Keratinocyte (primary cell): ENCODE data around the gene KMT5C. TPM values are rescaled to one million over a fixed set of nuclear protein-coding genes. Genes with fewer than 3 reads are reported as not detected.

ENCODE experiments used
- DNase-seq: peaks from one replicate; pipeline ENCODE4 v3.0.0-alpha.2; 2011; ENCODE audit warnings: low read depth, missing footprints, low spot score
- FAIRE-seq: peaks from 2 replicates; lab custom pipeline; 2011; peaks lifted over from hg19 to GRCh38; lab: Jason Lieb, UNC
- H2AFZ ChIP-seq: 2 replicates; pipeline ENCODE4 v1.6.0; 2012; ENCODE audit warnings: low read length, control low read depth, inconsistent platforms; ENCODE audit not compliant: control insufficient read depth
- H3K27ac ChIP-seq: 2 replicates; pipeline ENCODE4 v1.5.1; 2011; ENCODE audit warnings: low read length; ENCODE audit not compliant: control insufficient read depth, insufficient read depth
- H3K27me3 ChIP-seq: 3 replicates; pipeline ENCODE4 v1.6.0; 2011; ENCODE audit warnings: low read length; ENCODE audit not compliant: control insufficient read depth, insufficient read depth; ENCODE audit errors: extremely low read depth
- H3K36me3 ChIP-seq, 2 experiments: 2 replicates in 1 of 2; 3 replicates in 1 of 2; pipeline ENCODE4 v1.5.1; 2011; ENCODE audit warnings: low read length in 2 of 2, mild to moderate bottlenecking in 1 of 2; ENCODE audit not compliant: control insufficient read depth in 2 of 2, insufficient read depth in 2 of 2; ENCODE audit errors: extremely low read depth in 1 of 2
- H3K4me1 ChIP-seq: 3 replicates; pipeline ENCODE4 v1.5.1; 2011; ENCODE audit warnings: low read length; ENCODE audit not compliant: control insufficient read depth, insufficient read depth; ENCODE audit errors: extremely low read depth
- H3K4me2 ChIP-seq: 3 replicates; pipeline ENCODE4 v1.6.0; 2011; ENCODE audit warnings: low read depth, low read length; ENCODE audit not compliant: control insufficient read depth, insufficient read depth; ENCODE audit errors: extremely low read depth
- H3K4me3 ChIP-seq, 3 experiments: fragments of 200-600 bp in 1 of 3; sonication (generic) in 1 of 3; 2 replicates in 2 of 3; 3 replicates in 1 of 3; pipeline ENCODE4 v1.5.1; 2011 to 2016; ENCODE audit warnings: low read length in 3 of 3, mild to moderate bottlenecking in 3 of 3, control low read depth in 2 of 3, inconsistent platforms in 1 of 3, low read depth in 1 of 3, mixed read lengths in 1 of 3, mixed run types in 1 of 3, moderate library complexity in 1 of 3; ENCODE audit not compliant: control insufficient read depth in 2 of 3, insufficient read depth in 2 of 3; ENCODE audit errors: extremely low read depth in 1 of 3
- H3K79me2 ChIP-seq: 2 replicates; pipeline ENCODE4 v1.6.0; 2012; ENCODE audit warnings: low read length; ENCODE audit not compliant: control insufficient read depth, insufficient read depth
- H3K9ac ChIP-seq: 3 replicates; pipeline ENCODE4 v1.6.0; 2011; ENCODE audit warnings: low read length; ENCODE audit not compliant: control insufficient read depth, insufficient read depth; ENCODE audit errors: extremely low read depth
- H3K9me1 ChIP-seq: 3 replicates; pipeline ENCODE4 v1.6.0; 2011; ENCODE audit warnings: low read length; ENCODE audit not compliant: control insufficient read depth, insufficient read depth; ENCODE audit errors: extremely low read depth
- H3K9me3 ChIP-seq: 2 replicates; pipeline ENCODE4 v1.5.1; 2012; ENCODE audit warnings: low read depth, low read length; ENCODE audit not compliant: control insufficient read depth
- H4K20me1 ChIP-seq: 3 replicates; pipeline ENCODE4 v1.6.0; 2011; ENCODE audit warnings: low read length; ENCODE audit not compliant: control insufficient read depth, insufficient read depth; ENCODE audit errors: extremely low read depth
- CTCF ChIP-seq, 3 experiments: IDR thresholded peaks in 1 of 3; conservative IDR thresholded peaks in 1 of 3; optimal IDR thresholded peaks in 1 of 3; 2 replicates in 2 of 3; 3 replicates in 1 of 3; pipeline versions ENCODE3 to v1.5.1; 2011; ENCODE audit warnings: low read length in 3 of 3, mild to moderate bottlenecking in 3 of 3, moderate library complexity in 2 of 3, control low read depth in 1 of 3, inconsistent platforms in 1 of 3; ENCODE audit not compliant: insufficient read depth in 2 of 3; ENCODE audit errors: extremely low read depth in 1 of 3
- EZH2 ChIP-seq: IDR thresholded peaks from one replicate; pipeline ENCODE4 v1.6.1; 2012; ENCODE audit warnings: inconsistent platforms, mild to moderate bottlenecking, low read length, moderate library complexity
- dilution Hi-C: fragments of 300-500 bp; cut with MboI; formaldehyde crosslinking; loops from one replicate; pipeline ENCODE4 v1.7.0; 2020; ENCODE audit warnings: low sequenced_read_pairs; ENCODE audit not compliant: extremely low pct_ligation_motif_present
- polyA plus RNA-seq, 5 experiments: library from polyadenylated mRNA; depleted of rRNA in 3 of 5; stranded (reverse) in 3 of 5; stranded (forward) in 1 of 5; unstranded in 1 of 5; fragments of >200 nt; gene quantifications; 1 replicate in 1 of 5; 2 replicates in 3 of 5; 3 replicates in 1 of 5; pipeline versions ENCODE4 v1.2.1 to v1.2.3, GENCODE V29; 2011 to 2012; ENCODE audit warnings: missing spikeins in 2 of 5, low read depth in 1 of 5, low replicate concordance in 1 of 5

Gene KMT5C
- polyA plus RNA-seq, 1 donor (not counting 4 experiments of a cell fraction or from before 2014, with no cell fraction given), result 4.3 TPM

- dilution Hi-C loops, result no loop called here
- peak overlapping the region; percentile 50 for H3K9ac ChIP-seq
- no peak overlapping the region for H3K27ac ChIP-seq
- peaks cover 9% of the 10 kb centered on the region for H3K4me1 ChIP-seq
- no peaks in the 10 kb centered on the region for H3K9me1 ChIP-seq
- no peaks in the 10 kb centered on the region for H3K36me3 ChIP-seq
- H3K4me3 ChIP-seq, result peak overlapping the region; percentile 46 to 66 (median 63)
- peak overlapping the region; percentile 81 for H2AFZ ChIP-seq
- no peaks in the 10 kb centered on the region for H4K20me1 ChIP-seq
- FAIRE-seq, result no peak
- no peaks in the 10 kb centered on the region for H3K79me2 ChIP-seq
- H3K27me3 ChIP-seq, result peaks cover 29% of the 10 kb centered on the region
- DNase-seq, result no peak
- peak overlapping the region; percentile 86 for H3K4me2 ChIP-seq
- no peaks in the 10 kb centered on the region for H3K9me3 ChIP-seq
- TF ChIP-seq EZH2 (no peak), CTCF (optimal IDR thresholded peaks at IDR 0.05 in 1 of 3, IDR thresholded peaks at IDR 0.05 in 1 of 3, conservative IDR thresholded peaks at IDR 0.05 in 1 of 3; ENCODE audit: extremely low read depth in 1 of 3, insufficient read depth in 2 of 3, low read length in 3 of 3) (no peak)
These were observed 14.4 kb downstream of the KMT5C start for GRCh38 chr19:55353803-55354697.

GRCh38 chr19:55354698-55355212 lies 15.1 kb downstream of the KMT5C start, which contains the start of gene COX6B2:
Gene COX6B2, minus strand, starts transcription at chr19:55354719. Its CDS starts 198 bp downstream, at chr19:55354521.
- peak within 1 kb of the TSS; percentile 46 to 66 (median 63) for H3K4me3 ChIP-seq
- H3K4me1 ChIP-seq, result peaks cover 9% of the 10 kb centered on the region
- TF ChIP-seq CTCF (optimal IDR thresholded peaks at IDR 0.05 in 1 of 3, IDR thresholded peaks at IDR 0.05 in 1 of 3, conservative IDR thresholded peaks at IDR 0.05 in 1 of 3; ENCODE audit: extremely low read depth in 1 of 3, insufficient read depth in 2 of 3, low read length in 3 of 3) (no peak), EZH2 (no peak)
- peak within 1 kb of the TSS; percentile 81 for H2AFZ ChIP-seq
- H3K9me3 ChIP-seq, result no peaks in the 10 kb centered on the region
- no peaks in the 10 kb centered on the region for H4K20me1 ChIP-seq
- dilution Hi-C loops, result no loop called here
- no peak for FAIRE-seq
- H3K4me2 ChIP-seq, result peak within 1 kb of the TSS; percentile 86
- H3K9me1 ChIP-seq, result no peaks in the 10 kb centered on the region
- no peaks in the 10 kb centered on the region for H3K36me3 ChIP-seq
- H3K79me2 ChIP-seq, result no peaks in the 10 kb centered on the region
- no peak for DNase-seq
- peaks cover 29% of the 10 kb centered on the region for H3K27me3 ChIP-seq
- H3K9ac ChIP-seq, result peak within 1 kb of the TSS; percentile 50
- no peak within 1 kb of the TSS for H3K27ac ChIP-seq
